Esophagus muscularis mucosa (tissue), 4 donors: Measurements from ENCODE around the gene C17orf50. TPM values are rescaled to one million over a fixed set of nuclear protein-coding genes. Genes with fewer than 3 reads are reported as not detected.

ENCODE experiments used
- DNase-seq: peaks from one replicate; pipeline ENCODE4 v3.0.0-alpha.2; 2017; ENCODE audit errors: extremely low spot score
- H3K27ac ChIP-seq, 4 donors: fragments of 200-600 bp; sonication (generic); replicated peaks in 1 of 4; 1 replicate in 3 of 4; 2 replicates in 1 of 4; pipeline ENCODE4 v1.5.1; 2016 to 2019; ENCODE audit warnings: mild to moderate bottlenecking in 1 of 4
- H3K27me3 ChIP-seq, 4 donors: fragments of 200-600 bp; sonication (generic); one replicate each; pipeline versions ENCODE4 v1.5.1 to v1.6.0; 2016 to 2019
- H3K36me3 ChIP-seq, 4 donors: fragments of 200-600 bp; sonication (generic); one replicate each; pipeline ENCODE4 v1.5.1; 2016 to 2019
- H3K4me1 ChIP-seq, 4 donors: fragments of 200-600 bp; sonication (generic); one replicate each; pipeline ENCODE4 v1.5.1; 2016 to 2019
- H3K4me3 ChIP-seq, 4 donors: fragments of 200-600 bp; sonication (generic); 1 replicate in 2 of 4; 2 replicates in 2 of 4; pipeline ENCODE4 v1.5.1; 2016 to 2019; ENCODE audit warnings: mild to moderate bottlenecking in 4 of 4, moderate library complexity in 1 of 4
- H3K9me3 ChIP-seq, 4 donors: fragments of 200-600 bp; sonication (generic); 1 replicate in 3 of 4; 2 replicates in 1 of 4; pipeline ENCODE4 v1.5.1; 2016 to 2019
- EP300 ChIP-seq: sonication (generic); formaldehyde crosslinking; IDR thresholded peaks from one replicate; pipeline ENCODE4 v1.6.1; 2017; ENCODE audit warnings: antibody characterized with exemption
- POLR2A ChIP-seq: fragments of 450-650 bp; IDR thresholded peaks from one replicate; pipeline ENCODE4 v1.6.1; 2017; ENCODE audit warnings: antibody characterized with exemption, moderate library complexity, mild to moderate bottlenecking, low read depth
- POLR2AphosphoS5 ChIP-seq, 2 donors: sonication (generic); formaldehyde crosslinking; IDR thresholded peaks; one replicate each; pipeline ENCODE4 v1.6.1; 2017; ENCODE audit warnings: antibody characterized with exemption in 2 of 2
- WGBS: methylation state at CpG from one replicate; pipeline ENCODE4 v1.1.5; 2018; 5-methylcytosine and 5-hydroxymethylcytosine counted together
- intact Hi-C: fragments of 100-400 bp; cut with DNase I; formaldehyde crosslinking; loops from one replicate; pipeline ENCODE4 v1.15.1; 2023
- total RNA-seq, 4 donors: library from RNA; depleted of rRNA; stranded (reverse); fragments of >200 nt; gene quantifications; one replicate each; pipeline versions ENCODE4 v1.1.0 to v1.2.1, GENCODE V29; 2016
- TF ChIP-seq, protein P1 (sequence below), 3 experiments: fragments of 200-600 bp in 2 of 3; fragments of 450-650 bp in 1 of 3; sonication (generic) in 2 of 3; IDR thresholded peaks; one replicate each; pipeline ENCODE4 v1.5.1; 2017 to 2019; ENCODE audit warnings: antibody characterized with exemption in 3 of 3, mild to moderate bottlenecking in 2 of 3, moderate library complexity in 1 of 3

C17orf50 gene
- total RNA-seq, 4 donors from 2014 or later: not detected

DNA sequence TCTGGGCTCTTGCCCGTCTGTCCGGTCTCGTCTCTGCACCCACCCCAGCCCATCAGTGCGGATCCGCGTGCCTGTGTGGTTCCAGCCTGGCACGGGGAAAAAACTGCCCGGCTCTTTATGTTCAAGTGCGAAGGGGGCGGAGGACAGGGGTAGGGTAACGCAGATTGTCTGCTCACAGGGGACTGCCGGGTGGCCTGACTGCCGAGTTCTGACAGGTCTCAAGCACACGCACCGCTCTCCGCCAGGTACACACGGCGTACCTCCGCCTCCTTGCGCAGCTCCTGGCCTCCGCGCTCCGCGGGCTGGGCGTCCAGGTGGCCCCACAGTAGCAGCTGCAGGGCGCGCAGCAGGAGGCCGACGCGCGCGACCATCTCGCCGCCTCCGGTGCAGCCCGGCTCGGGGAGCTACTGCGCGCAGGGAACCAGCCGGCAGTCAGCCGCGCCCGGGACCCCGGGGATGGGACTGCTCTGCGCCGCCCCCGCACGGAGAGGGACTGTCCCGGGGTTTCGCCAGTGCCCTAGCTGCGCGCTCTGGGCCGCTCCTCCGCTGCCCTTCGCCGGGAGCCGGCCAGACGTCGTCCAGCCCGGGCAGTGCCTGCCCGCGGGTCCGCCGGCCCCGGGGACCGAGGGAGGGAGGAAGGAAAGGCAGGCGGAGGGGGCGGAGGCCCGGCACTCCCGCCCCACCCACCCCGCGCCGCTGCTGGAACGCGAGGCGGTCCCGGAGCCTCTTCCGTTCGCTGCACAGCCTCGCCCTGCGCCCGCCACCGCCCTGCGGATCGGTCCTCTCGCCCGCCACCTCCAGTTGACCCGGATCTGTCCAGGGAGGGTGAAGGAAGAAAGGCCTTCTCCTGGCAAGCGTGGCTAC, 34.6 kb downstream of the C17orf50 start, which contains the start of gene MMP28:
Gene MMP28, minus strand, starts transcription at position 635 of the 864 bp plus-strand sequence. Its CDS starts 264 bp downstream, at position 371.
- H3K36me3 ChIP-seq: no peaks in the 10 kb centered on the region
- TF ChIP-seq POLR2A (no peak), POLR2AphosphoS5 (IDR thresholded peaks at IDR 0.05) (peak; percentile 65 to 95)
- WGBS: under 1% methylated on average over 36 of the region's 89 CpGs

DNA sequence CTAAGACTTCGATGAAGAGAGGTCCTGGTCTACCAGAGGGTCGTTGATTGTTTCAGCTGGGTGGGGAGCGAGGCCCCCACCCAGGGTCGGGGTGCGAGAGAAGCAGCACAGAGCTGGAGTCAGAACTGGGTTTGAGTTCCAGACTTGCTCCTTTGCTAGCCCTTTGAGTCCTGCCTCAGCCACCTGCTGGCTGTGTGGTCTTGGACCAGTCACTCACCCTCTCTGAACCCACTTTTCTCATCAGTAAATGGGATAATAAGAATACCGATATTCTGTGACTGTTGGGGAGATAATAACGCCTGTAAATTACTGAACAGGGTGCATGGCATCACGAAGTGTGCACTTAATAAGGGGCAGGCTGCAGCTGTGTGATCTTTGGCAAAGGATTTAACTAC, 35.2 kb downstream of the C17orf50 start:
- intact Hi-C loops: no loop called here
- H3K27me3 ChIP-seq: peaks cover 0 to 3% (median 0%) of the 10 kb centered on the region in 4 donors
- H3K4me3 ChIP-seq: peak overlapping the region; percentile 71 to 89 (median 80)
- peak overlapping the region; percentile 80 to 88 (median 84) for H3K27ac ChIP-seq
- TF ChIP-seq, protein P1, sequence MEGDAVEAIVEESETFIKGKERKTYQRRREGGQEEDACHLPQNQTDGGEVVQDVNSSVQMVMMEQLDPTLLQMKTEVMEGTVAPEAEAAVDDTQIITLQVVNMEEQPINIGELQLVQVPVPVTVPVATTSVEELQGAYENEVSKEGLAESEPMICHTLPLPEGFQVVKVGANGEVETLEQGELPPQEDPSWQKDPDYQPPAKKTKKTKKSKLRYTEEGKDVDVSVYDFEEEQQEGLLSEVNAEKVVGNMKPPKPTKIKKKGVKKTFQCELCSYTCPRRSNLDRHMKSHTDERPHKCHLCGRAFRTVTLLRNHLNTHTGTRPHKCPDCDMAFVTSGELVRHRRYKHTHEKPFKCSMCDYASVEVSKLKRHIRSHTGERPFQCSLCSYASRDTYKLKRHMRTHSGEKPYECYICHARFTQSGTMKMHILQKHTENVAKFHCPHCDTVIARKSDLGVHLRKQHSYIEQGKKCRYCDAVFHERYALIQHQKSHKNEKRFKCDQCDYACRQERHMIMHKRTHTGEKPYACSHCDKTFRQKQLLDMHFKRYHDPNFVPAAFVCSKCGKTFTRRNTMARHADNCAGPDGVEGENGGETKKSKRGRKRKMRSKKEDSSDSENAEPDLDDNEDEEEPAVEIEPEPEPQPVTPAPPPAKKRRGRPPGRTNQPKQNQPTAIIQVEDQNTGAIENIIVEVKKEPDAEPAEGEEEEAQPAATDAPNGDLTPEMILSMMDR (IDR thresholded peaks at IDR 0.05): no peak
- no peaks in the 10 kb centered on the region for H3K9me3 ChIP-seq
- WGBS: 36% methylated on average over 6 of the region's 8 CpGs
- peaks cover 37 to 93% (median 86%) of the 10 kb centered on the region in 4 donors for H3K4me1 ChIP-seq
- DNase-seq: no peak
- H3K36me3 ChIP-seq: no peaks in the 10 kb centered on the region

More for the DNA sequence above, 34.6 kb downstream of the C17orf50 start, which contains the start of gene MMP28:
- Histone ChIP-seq H3K27ac (peak within 1 kb of the TSS; percentile 80 to 88 (median 84)), H3K9me3 (no peaks in the 10 kb centered on the region), H3K4me1 (peaks cover 30 to 88% (median 81%) of the 10 kb centered on the region in 4 donors), H3K27me3 (peaks cover 0 to 3% (median 0%) of the 10 kb centered on the region in 4 donors), H3K4me3 (peak within 1 kb of the TSS; percentile 71 to 89 (median 80))
- DNase-seq: peak; percentile 89
- intact Hi-C loops: no loop called here

DNA sequence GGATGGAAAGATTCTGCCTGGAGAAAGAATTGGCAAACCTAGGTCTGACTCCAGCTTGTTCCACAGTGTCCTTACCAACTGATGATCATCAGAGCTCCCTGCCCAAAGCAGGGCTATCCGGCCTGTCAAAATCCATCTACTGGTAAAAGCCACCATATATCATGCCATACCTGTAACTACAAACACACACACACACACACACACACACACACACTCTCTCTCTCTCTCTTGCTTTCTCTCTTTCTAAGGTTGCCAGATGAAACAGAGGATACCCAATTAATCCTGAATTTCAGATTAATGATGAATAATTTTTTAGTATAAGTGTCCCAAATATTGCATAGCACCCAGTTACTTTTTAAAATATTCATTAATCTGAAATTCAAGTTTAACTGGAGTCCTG, 36.3 kb downstream of the C17orf50 start:
- Histone ChIP-seq H3K36me3 (no peaks in the 10 kb centered on the region), H3K4me3 (no peak overlapping the region), H3K27me3 (peaks cover 0 to 3% (median 0%) of the 10 kb centered on the region in 4 donors), H3K9me3 (no peaks in the 10 kb centered on the region), H3K4me1 (peaks cover 47 to 93% (median 86%) of the 10 kb centered on the region in 4 donors), H3K27ac (no peak overlapping the region)
- TF ChIP-seq, protein P1 (IDR thresholded peaks at IDR 0.05): no peak
- TF ChIP-seq POLR2A: no peak
- no peak for TF ChIP-seq POLR2AphosphoS5 (IDR thresholded peaks at IDR 0.05)
- no peak for TF ChIP-seq EP300
- WGBS: 82% methylated on average over 1 of the region's 1 CpG
- intact Hi-C loops: no loop called here
- DNase-seq: no peak

DNA sequence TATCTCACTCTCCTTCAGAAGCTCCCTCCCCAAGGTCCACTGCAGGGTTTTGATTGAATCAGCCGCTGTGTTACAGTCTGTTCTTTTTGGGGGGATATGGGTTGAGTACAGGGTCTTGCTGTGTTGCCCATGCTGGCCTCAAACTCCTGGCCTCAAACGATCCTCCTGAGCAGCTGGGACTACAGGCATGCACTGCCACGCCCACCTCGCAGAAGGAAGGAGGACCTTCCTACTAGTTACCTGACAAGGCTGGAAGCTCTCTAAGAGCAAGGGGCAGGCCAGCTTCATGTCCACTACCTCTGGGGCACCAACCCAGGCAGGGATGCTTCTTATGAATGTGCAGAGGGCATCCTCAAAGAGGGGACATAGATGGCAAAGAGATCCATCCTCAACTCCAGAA, 36.7 kb downstream of the C17orf50 start:
- peaks cover 51 to 93% (median 86%) of the 10 kb centered on the region in 4 donors for H3K4me1 ChIP-seq
- intact Hi-C loops: no loop called here
- no peak overlapping the region for H3K4me3 ChIP-seq
- peaks cover 0 to 3% (median 0%) of the 10 kb centered on the region in 4 donors for H3K27me3 ChIP-seq
- H3K9me3 ChIP-seq: no peaks in the 10 kb centered on the region
- TF ChIP-seq POLR2AphosphoS5 (IDR thresholded peaks at IDR 0.05) (no peak), POLR2A (no peak), EP300 (no peak)
- TF ChIP-seq, protein P1 (IDR thresholded peaks at IDR 0.05): no peak
- WGBS: 54% methylated on average over 2 of the region's 4 CpGs
- peak overlapping the region in 3 of 4 donors; percentile 72 to 82 (median 75) for H3K27ac ChIP-seq
- no peak for DNase-seq
- no peaks in the 10 kb centered on the region for H3K36me3 ChIP-seq

DNA sequence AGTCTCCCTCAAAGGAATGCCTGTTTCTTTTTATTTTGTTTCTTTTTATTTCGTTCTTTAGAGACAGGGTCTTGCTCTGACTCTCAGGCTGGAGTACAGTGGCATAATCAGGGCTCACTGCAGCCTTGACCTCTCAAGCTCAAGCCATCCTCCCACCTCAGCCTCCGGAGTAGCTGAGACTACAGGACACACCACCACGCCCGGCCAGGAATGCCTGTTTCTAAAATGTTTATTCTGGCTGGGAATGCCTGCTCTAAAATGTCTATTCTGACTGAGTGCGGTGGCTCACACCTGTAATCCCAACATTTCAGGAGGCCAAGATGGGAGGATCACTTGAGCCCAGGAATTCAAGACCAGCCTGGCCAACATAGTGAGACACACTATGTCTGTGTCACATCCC, 37.2 kb downstream of the C17orf50 start:
- peak overlapping the region; percentile 72 to 82 (median 74) for H3K27ac ChIP-seq
- DNase-seq: no peak
- TF ChIP-seq, protein P1 (IDR thresholded peaks at IDR 0.05): no peak
- TF ChIP-seq POLR2A (no peak), EP300 (no peak), POLR2AphosphoS5 (IDR thresholded peaks at IDR 0.05) (no peak)
- peaks cover 0 to 3% (median 0%) of the 10 kb centered on the region in 4 donors for H3K27me3 ChIP-seq
- intact Hi-C loops: no loop called here
- peaks cover 51 to 89% (median 81%) of the 10 kb centered on the region in 4 donors for H3K4me1 ChIP-seq
- H3K36me3 ChIP-seq: no peaks in the 10 kb centered on the region
- 67% methylated on average over 5 of the region's 5 CpGs for WGBS
- no peak overlapping the region for H3K4me3 ChIP-seq
- H3K9me3 ChIP-seq: no peaks in the 10 kb centered on the region
